ENCODE results near the gene CDV3.

CDV3 gene

GRCh38 chr3:133573054-133573628 lies 345 bp upstream of the CDV3 start:
- ATAC-seq (ENCODE audit: insufficient read depth, low read depth) (peak; percentile 86), DNase-seq (peak; percentile 100)
- H3K27me3 ChIP-seq (ENCODE audit: insufficient read depth, low read length, poor library complexity), result no peaks in the 10 kb centered on the region
- peak overlapping the region; percentile 93 for H3K27ac ChIP-seq (ENCODE audit: low read length)
- H3K36me3 ChIP-seq (ENCODE audit: insufficient read depth, low read length), result peaks cover 36% of the 10 kb centered on the region
- H3K4me2 ChIP-seq (ENCODE audit: insufficient read depth, low read length), result peak overlapping the region; percentile 89
- H2AFZ ChIP-seq (ENCODE audit: low read depth, low read length), result peak overlapping the region; percentile 65
- H4K20me1 ChIP-seq (ENCODE audit: insufficient read depth, low read length), result peaks cover 31% of the 10 kb centered on the region
- no peaks in the 10 kb centered on the region for H3K9me3 ChIP-seq (ENCODE audit: insufficient read depth, low read length, severe bottlenecking)
- H3K9ac ChIP-seq (ENCODE audit: low read depth, low read length), result peak overlapping the region; percentile 87
- peaks cover 41% of the 10 kb centered on the region for H3K4me1 ChIP-seq (ENCODE audit: insufficient read depth, low read length)
- H3K79me2 ChIP-seq (ENCODE audit: insufficient read depth, low read length), result peaks cover 44% of the 10 kb centered on the region
- peak overlapping the region; percentile 1 to 96; a peak in 3 of 4 replicates for H3K4me3 ChIP-seq (ENCODE audit: low read depth in 1 of 2, low read length in 2 of 2)
- TF ChIP-seq EZH2 (IDR thresholded peaks at IDR 0.05; ENCODE audit: borderline replicate concordance, low read depth, low read length, severe bottlenecking) (no peak), CTCF (IDR thresholded peaks at IDR 0.05; ENCODE audit: borderline replicate concordance, extremely low read depth, low read length, poor library complexity, severe bottlenecking) (peak; percentile 31)

- H4K20me1 ChIP-seq (ENCODE audit: insufficient read depth, low read length), result peaks cover 44% of the 10 kb centered on the region
- peak overlapping the region; percentile 87 for H3K9ac ChIP-seq (ENCODE audit: low read depth, low read length)
- no peak for TF ChIP-seq EZH2 (IDR thresholded peaks at IDR 0.05; ENCODE audit: borderline replicate concordance, low read depth, low read length, severe bottlenecking)
- TF ChIP-seq CTCF (IDR thresholded peaks at IDR 0.05; ENCODE audit: borderline replicate concordance, extremely low read depth, low read length, poor library complexity, severe bottlenecking), result peak; percentile 23
- DNase-seq (peak; percentile 57), ATAC-seq (ENCODE audit: insufficient read depth, low read depth) (peak; percentile 21)
- H2AFZ ChIP-seq (ENCODE audit: low read depth, low read length), result peak overlapping the region; percentile 66
- peaks cover 50% of the 10 kb centered on the region for H3K4me1 ChIP-seq (ENCODE audit: insufficient read depth, low read length)
- H3K27ac ChIP-seq (ENCODE audit: low read length), result peak overlapping the region; percentile 86
- H3K4me3 ChIP-seq (ENCODE audit: low read depth in 1 of 2, low read length in 2 of 2), result peak overlapping the region; percentile 95 to 96
- peak overlapping the region; percentile 89 for H3K4me2 ChIP-seq (ENCODE audit: insufficient read depth, low read length)
- H3K27me3 ChIP-seq (ENCODE audit: insufficient read depth, low read length, poor library complexity), result no peaks in the 10 kb centered on the region
- peaks cover 48% of the 10 kb centered on the region for H3K36me3 ChIP-seq (ENCODE audit: insufficient read depth, low read length)
- no peaks in the 10 kb centered on the region for H3K9me3 ChIP-seq (ENCODE audit: insufficient read depth, low read length, severe bottlenecking)
- H3K79me2 ChIP-seq (ENCODE audit: insufficient read depth, low read length), result peaks cover 56% of the 10 kb centered on the region
Measured at GRCh38 chr3:133574260-133574881, 885 bp downstream of the CDV3 start.

- Histone ChIP-seq H3K4me1 (ENCODE audit: insufficient read depth, low read length) (peaks cover 53% of the 10 kb centered on the region), H3K27me3 (ENCODE audit: insufficient read depth, low read length, poor library complexity) (no peaks in the 10 kb centered on the region), H3K9me3 (ENCODE audit: insufficient read depth, low read length, severe bottlenecking) (no peaks in the 10 kb centered on the region), H2AFZ (ENCODE audit: low read depth, low read length) (no peak overlapping the region), H3K4me2 (ENCODE audit: insufficient read depth, low read length) (peak overlapping the region; percentile 89), H3K79me2 (ENCODE audit: insufficient read depth, low read length) (peaks cover 61% of the 10 kb centered on the region), H4K20me1 (ENCODE audit: insufficient read depth, low read length) (peaks cover 47% of the 10 kb centered on the region), H3K27ac (ENCODE audit: low read length) (peak overlapping the region; percentile 86), H3K9ac (ENCODE audit: low read depth, low read length) (peak overlapping the region; percentile 87), H3K4me3 (ENCODE audit: low read depth in 1 of 2, low read length in 2 of 2) (peak overlapping the region; percentile 95 to 96), H3K36me3 (ENCODE audit: insufficient read depth, low read length) (peaks cover 53% of the 10 kb centered on the region)
- TF ChIP-seq CTCF (IDR thresholded peaks at IDR 0.05; ENCODE audit: borderline replicate concordance, extremely low read depth, low read length, poor library complexity, severe bottlenecking), result no peak
- TF ChIP-seq EZH2 (IDR thresholded peaks at IDR 0.05; ENCODE audit: borderline replicate concordance, low read depth, low read length, severe bottlenecking), result no peak
- no peak for ATAC-seq (ENCODE audit: insufficient read depth, low read depth)
- no peak for DNase-seq
Measured at GRCh38 chr3:133575086-133575485, 1.6 kb downstream of the CDV3 start.
